ENCODE results near the gene GABBR2.

- TF ChIP-seq CTCF (IDR thresholded peaks at IDR 0.05; ENCODE audit: control extremely low read depth in 1 of 3, insufficient read depth in 1 of 3, low read depth in 1 of 3, low read length in 3 of 3) (no peak), TAF1 (IDR thresholded peaks at IDR 0.05; ENCODE audit: low read depth, low read length) (no peak)
Observed at GRCh38 chr9:98541684-98542230, 167.0 kb downstream of the GABBR2 start.

Measured in H1 (cell line).